Mucosa of gallbladder (tissue), 1 donor: Measurements from ENCODE around the gene APOBEC3F. TPM values are rescaled to one million over a fixed set of nuclear protein-coding genes. Genes with fewer than 3 reads are reported as not detected.
"Not testable (repeated sequence)": the region's sequence is repeated elsewhere in the genome, so short reads cannot be mapped to it uniquely, and the experiment has no call there.

Experiments
- DNase-seq: peaks from one replicate; pipeline ENCODE4 v3.0.0-alpha.2; 2020; ENCODE audit warnings: low spot score
- total RNA-seq: library from RNA; stranded (reverse); gene quantifications from one replicate; pipeline ENCODE4 v1.2.1, GENCODE V29; 2021
- donor health status: DM: no; HTN: no; CAD: no.

APOBEC3F gene
- total RNA-seq, 1 donor from 2014 or later, result 14.4 TPM

GRCh38 chr22:39072581-39072981 lies 31.9 kb downstream of the APOBEC3F start:
- DNase-seq, result not testable (repeated sequence)

GRCh38 chr22:39073981-39074380 lies 33.3 kb downstream of the APOBEC3F start:
- DNase-seq, result no peak

GRCh38 chr22:39076155-39077025 lies 35.7 kb downstream of the APOBEC3F start:
- DNase-seq, result not testable (repeated sequence)

GRCh38 chr22:39077026-39077840 lies 36.6 kb downstream of the APOBEC3F start, which contains the start of gene APOBEC3G:
Gene APOBEC3G (plus strand): TSS chr22:39077275. CDS start chr22:39077362, 87 bp downstream.
- peak; percentile 43 for DNase-seq

- not testable (repeated sequence) for DNase-seq
Measured at GRCh38 chr22:39077912-39078311, 37.2 kb downstream of the APOBEC3F start.

- no peak for DNase-seq
Measured at GRCh38 chr22:39078329-39078728, 37.7 kb downstream of the APOBEC3F start.

GRCh38 chr22:39079054-39079637 lies 38.5 kb downstream of the APOBEC3F start:
- not testable (repeated sequence) for DNase-seq

- no peak for DNase-seq
Measured at GRCh38 chr22:39080052-39080762, 39.5 kb downstream of the APOBEC3F start.

GRCh38 chr22:39081016-39081415 lies 40.4 kb downstream of the APOBEC3F start:
- DNase-seq, result no peak

- no peak for DNase-seq
Measured at GRCh38 chr22:39081598-39081997, 40.9 kb downstream of the APOBEC3F start.

GRCh38 chr22:39083212-39084165 lies 42.8 kb downstream of the APOBEC3F start:
- no peak for DNase-seq

GRCh38 chr22:39084666-39085065 lies 44.0 kb downstream of the APOBEC3F start:
- DNase-seq, result no peak

GRCh38 chr22:39087098-39087497 lies 46.4 kb downstream of the APOBEC3F start:
- DNase-seq, result no peak

GRCh38 chr22:39087881-39088684 lies 47.4 kb downstream of the APOBEC3F start:
- no peak for DNase-seq

- no peak for DNase-seq
Measured at GRCh38 chr22:39088685-39089032, 48.0 kb downstream of the APOBEC3F start.

- no peak for DNase-seq
Measured at GRCh38 chr22:39089928-39090327, 49.3 kb downstream of the APOBEC3F start.

GRCh38 chr22:39090426-39091064 lies 49.9 kb downstream of the APOBEC3F start:
- peak; percentile 34 for DNase-seq

- DNase-seq, result no peak
Measured at GRCh38 chr22:39091126-39092081, 50.7 kb downstream of the APOBEC3F start.
